WI38 (cell line): ENCODE data around the gene FNIP1.

Experiments
- H3K4me3 ChIP-seq: 2 replicates; pipeline ENCODE4 v1.5.1; 2011; ENCODE audit warnings: low read depth, mild to moderate bottlenecking, control low read depth, low read length
- CTCF ChIP-seq: IDR thresholded peaks from 2 replicates; pipeline ENCODE4 v1.5.1; 2012; ENCODE audit warnings: low read depth, mild to moderate bottlenecking, control low read depth, low read length

FNIP1 gene

GRCh38 chr5:131749723-131750470, 46.9 kb downstream of the FNIP1 start:
- no peak for TF ChIP-seq CTCF
- no peak overlapping the region for H3K4me3 ChIP-seq

DNA sequence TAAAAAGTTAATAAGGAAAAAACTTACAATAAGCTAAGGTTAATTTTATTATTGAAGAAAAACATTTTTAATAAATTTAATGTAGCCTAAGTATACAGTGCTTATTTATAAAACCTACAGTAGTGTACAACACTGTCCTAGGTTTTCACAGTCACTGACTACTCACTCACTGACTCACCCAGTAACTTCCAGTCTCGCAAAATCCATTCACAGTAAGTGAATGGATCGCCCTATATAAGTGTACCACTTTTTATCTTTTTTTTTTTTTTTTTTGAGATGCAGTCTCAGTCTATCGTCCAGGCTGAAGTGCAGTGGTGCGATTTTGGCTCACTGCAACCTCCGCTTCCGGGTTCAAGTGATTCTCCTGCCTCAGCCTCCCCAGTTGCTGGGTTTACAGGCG, 47.7 kb downstream of the FNIP1 start:
- no peak overlapping the region for H3K4me3 ChIP-seq
- no peak for TF ChIP-seq CTCF

- TF ChIP-seq CTCF, result no peak
- H3K4me3 ChIP-seq, result no peak overlapping the region
Measured at GRCh38 chr5:131747180-131748105, 49.4 kb downstream of the FNIP1 start.

GRCh38 chr5:131746423-131746822, 50.4 kb downstream of the FNIP1 start:
- no peak overlapping the region for H3K4me3 ChIP-seq
- no peak for TF ChIP-seq CTCF

DNA sequence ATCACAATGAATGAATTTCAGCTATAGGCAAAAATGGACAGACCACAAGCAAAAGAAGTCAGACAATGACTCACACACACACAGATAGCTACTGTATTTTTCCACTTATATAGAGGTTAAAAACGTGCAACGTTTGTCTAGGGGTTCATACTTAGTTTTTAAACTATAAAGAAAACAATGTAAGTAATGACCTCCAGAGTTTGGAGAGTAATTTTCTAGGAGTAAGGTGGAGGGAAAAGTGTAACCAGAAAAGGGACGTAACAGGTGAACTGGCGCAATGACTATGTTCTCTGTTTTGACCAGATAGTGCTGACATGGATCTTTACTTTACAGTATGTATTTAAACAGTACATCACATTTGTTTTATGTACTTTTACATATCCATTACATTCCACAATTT, 51.1 kb downstream of the FNIP1 start:
- TF ChIP-seq CTCF, result no peak

DNA sequence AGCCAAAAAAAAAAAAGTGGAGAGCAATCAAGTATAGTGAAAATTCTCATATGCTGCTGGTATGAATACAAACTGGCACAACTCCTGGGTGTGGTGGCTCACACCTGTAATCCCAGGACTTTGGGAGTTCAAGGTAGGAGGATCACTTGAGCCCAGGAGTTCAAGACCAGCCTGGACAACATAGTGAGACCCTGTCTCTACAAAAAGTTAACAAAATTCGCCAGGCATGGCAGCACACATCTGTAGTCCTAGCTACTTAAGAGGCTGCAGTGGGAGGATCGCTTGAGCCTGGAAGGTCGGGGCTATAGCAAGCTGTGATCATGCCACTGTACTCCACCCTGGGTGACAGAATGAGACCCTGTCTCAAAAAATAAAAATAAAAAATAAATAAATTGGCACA, 51.7 kb downstream of the FNIP1 start:
- no peak for TF ChIP-seq CTCF
- no peak overlapping the region for H3K4me3 ChIP-seq

More for the DNA sequence above, 51.1 kb downstream of the FNIP1 start:
- no peak overlapping the region for H3K4me3 ChIP-seq

GRCh38 chr5:131740477-131740876, 56.3 kb downstream of the FNIP1 start:
- no peak overlapping the region for H3K4me3 ChIP-seq
- TF ChIP-seq CTCF, result no peak
